ENCODE measurements around the gene FYN.

Gene FYN

DNA sequence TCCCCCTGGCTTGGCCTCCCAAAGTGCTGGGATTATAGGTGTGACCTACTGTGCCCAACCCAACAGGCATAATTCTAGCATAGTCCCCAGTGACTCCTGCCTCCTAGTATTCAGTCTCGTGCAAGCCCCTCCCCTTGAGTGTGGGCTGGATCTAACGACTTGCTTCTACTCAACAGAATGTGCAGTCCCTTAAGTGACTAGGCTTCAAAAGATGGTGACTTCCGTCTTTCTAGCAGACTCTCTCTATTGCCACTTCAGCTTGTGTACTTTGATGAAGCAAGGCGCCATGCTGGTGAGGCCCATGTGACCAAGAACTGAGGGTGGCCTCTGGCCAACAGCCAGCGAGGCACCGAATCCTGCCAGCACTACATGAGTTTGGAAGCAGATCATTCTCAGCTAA lies 157.9 kb downstream of the FYN start:
- Histone ChIP-seq H3K36me3 (ENCODE audit: control insufficient read depth in 1 of 2, insufficient read depth in 2 of 2, low read length in 2 of 2) (peaks cover 0 to 8% of the 10 kb centered on the region in 2 donors), H3K27me3 (ENCODE audit: low read depth, low read length) (no peaks in the 10 kb centered on the region), H3K4me3 (ENCODE audit: low read depth in 1 of 2, low read length in 2 of 2) (no peak overlapping the region), H3K9me3 (ENCODE audit: control insufficient read depth in 1 of 2, low read length in 2 of 2) (no peaks in the 10 kb centered on the region), H3K27ac (ENCODE audit: low read length) (no peak overlapping the region), H3K4me1 (ENCODE audit: control insufficient read depth in 1 of 2, insufficient read depth in 2 of 2, low read length in 2 of 2) (peaks cover 7 to 16% of the 10 kb centered on the region in 2 donors)

DNA sequence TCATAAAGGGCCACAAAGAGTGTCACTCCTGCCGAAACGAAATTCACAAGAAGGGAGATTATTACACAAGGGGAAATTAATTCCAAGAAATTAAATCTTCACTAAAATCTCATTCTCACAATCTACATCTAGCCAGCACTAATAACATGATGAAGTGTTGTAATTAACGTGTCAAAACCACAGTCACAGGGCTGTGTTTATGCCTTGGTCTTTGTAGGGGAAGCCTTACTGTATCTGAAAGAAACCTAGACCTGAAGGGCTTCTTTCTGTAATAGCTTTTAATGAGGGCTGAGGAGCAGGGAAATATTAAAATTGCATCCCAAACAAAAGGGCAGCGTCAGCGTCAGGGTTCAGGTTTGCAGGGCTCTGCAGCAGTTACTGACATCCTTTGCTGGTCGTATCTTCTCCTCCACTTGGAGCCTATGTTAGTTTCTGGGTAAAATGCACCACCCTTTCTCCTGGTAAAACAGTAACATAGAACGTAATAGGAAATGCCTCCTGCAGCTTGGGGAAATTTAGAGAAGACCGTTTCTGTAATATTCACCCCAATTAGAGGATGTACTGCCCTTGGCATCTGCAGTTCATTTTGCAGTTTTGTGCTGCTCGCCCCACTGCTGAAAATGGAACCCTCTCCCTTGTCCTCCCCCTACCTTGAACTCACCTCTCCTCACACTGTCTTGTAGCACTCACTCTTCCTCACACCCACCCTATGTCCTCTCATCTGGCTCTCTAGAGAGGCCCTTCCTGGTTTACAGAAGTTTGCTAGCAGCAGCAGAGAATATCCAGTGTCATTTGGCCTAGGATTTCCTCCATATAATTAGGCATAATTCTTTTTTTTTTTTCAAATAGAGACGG lies 158.6 kb downstream of the FYN start:
- Histone ChIP-seq H3K4me1 (ENCODE audit: control insufficient read depth in 1 of 2, insufficient read depth in 2 of 2, low read length in 2 of 2) (peaks cover 10 to 20% of the 10 kb centered on the region in 2 donors), H3K4me3 (ENCODE audit: low read depth in 1 of 2, low read length in 2 of 2) (no peak overlapping the region), H3K9me3 (ENCODE audit: control insufficient read depth in 1 of 2, low read length in 2 of 2) (no peaks in the 10 kb centered on the region), H3K36me3 (ENCODE audit: control insufficient read depth in 1 of 2, insufficient read depth in 2 of 2, low read length in 2 of 2) (peaks cover 0 to 8% of the 10 kb centered on the region in 2 donors), H3K27me3 (ENCODE audit: low read depth, low read length) (no peaks in the 10 kb centered on the region), H3K27ac (ENCODE audit: low read length) (no peak overlapping the region)

DNA sequence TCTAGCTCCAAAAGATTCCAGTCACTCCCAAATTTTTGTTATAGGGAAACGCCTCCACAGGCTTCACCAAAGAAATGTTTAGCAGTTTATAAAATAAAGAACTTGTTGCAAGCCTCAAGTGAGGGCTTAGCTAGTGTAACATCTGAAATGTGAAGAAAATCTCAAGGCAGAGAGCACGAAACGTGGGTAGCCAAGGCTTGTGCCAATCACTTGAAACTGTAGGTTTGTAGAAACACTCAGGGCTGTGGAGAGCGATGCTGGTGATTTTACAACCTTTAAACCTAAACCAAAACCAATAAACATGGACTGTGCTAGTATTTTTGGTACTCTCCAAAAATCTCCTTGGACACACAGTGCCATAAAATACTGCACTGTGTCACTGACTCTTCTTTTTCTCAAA lies 159.4 kb downstream of the FYN start:
- Histone ChIP-seq H3K4me1 (ENCODE audit: control insufficient read depth in 1 of 2, insufficient read depth in 2 of 2, low read length in 2 of 2) (peaks cover 10 to 20% of the 10 kb centered on the region in 2 donors), H3K27ac (ENCODE audit: low read length) (no peak overlapping the region), H3K27me3 (ENCODE audit: low read depth, low read length) (no peaks in the 10 kb centered on the region), H3K36me3 (ENCODE audit: control insufficient read depth in 1 of 2, insufficient read depth in 2 of 2, low read length in 2 of 2) (peaks cover 0 to 8% of the 10 kb centered on the region in 2 donors), H3K9me3 (ENCODE audit: control insufficient read depth in 1 of 2, low read length in 2 of 2) (no peaks in the 10 kb centered on the region), H3K4me3 (ENCODE audit: low read depth in 1 of 2, low read length in 2 of 2) (no peak overlapping the region)

DNA sequence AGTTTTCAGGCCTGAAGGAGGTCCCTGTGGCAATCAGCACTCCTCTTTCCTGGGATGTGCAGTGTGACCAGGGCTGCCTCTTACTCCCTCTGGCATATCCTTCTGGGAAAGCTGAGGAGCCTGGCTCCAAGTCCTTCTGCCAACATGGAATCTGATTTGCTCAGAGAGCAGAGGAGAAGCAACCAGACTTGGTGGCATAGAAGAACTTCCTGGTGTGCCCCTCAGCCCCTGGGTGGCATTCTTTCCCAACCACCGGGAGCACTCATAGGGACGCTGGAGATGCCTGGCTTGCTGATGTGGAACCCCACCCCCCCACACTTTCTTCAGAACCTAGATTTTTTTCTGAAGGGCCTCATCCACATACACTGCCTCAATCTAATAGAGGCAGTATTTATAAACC lies 160.0 kb downstream of the FYN start:
- Histone ChIP-seq H3K36me3 (ENCODE audit: control insufficient read depth in 1 of 2, insufficient read depth in 2 of 2, low read length in 2 of 2) (peaks cover 0 to 8% of the 10 kb centered on the region in 2 donors), H3K9me3 (ENCODE audit: control insufficient read depth in 1 of 2, low read length in 2 of 2) (no peaks in the 10 kb centered on the region), H3K27ac (ENCODE audit: low read length) (no peak overlapping the region), H3K4me3 (ENCODE audit: low read depth in 1 of 2, low read length in 2 of 2) (no peak overlapping the region), H3K27me3 (ENCODE audit: low read depth, low read length) (no peaks in the 10 kb centered on the region), H3K4me1 (ENCODE audit: control insufficient read depth in 1 of 2, insufficient read depth in 2 of 2, low read length in 2 of 2) (peaks cover 10 to 20% of the 10 kb centered on the region in 2 donors)

DNA sequence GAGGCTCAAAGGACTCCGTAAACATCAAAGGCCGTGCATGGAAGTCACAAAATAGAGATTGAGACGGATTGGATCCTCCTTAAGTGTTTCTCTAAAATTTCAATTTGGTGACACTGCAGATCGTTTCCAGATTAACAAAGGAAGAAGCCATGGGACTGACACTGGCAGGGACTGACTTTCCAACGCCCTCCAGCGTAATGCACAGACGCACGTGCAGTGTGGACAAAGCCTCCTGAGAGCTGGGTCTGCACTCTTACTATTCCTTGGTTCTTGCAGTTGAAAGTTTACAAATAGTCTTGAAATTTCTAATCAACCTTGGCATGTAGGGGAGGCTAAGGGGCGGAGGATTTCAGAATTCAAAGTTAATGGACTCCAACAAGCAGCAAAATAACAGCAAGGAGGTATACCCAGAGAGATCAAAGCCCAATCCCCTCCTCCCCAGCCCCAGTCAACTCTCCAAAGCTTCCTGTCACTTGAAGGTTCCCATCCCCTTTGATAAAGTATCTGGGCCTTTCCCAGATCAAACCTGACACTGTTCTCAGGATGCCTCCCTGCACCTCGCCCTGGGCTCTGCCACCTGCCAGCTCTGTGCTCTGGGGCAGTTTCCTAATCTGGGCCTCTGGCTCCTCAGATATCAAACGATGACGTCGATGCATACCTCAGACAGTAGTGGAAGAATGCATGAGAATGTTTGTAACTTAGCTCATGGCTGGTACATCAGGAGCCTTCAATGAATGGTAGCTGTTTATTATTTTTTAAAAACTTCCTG lies 161.1 kb downstream of the FYN start:
- H3K4me1 ChIP-seq (ENCODE audit: control insufficient read depth in 1 of 2, insufficient read depth in 2 of 2, low read length in 2 of 2), result peaks cover 10 to 20% of the 10 kb centered on the region in 2 donors

DNA sequence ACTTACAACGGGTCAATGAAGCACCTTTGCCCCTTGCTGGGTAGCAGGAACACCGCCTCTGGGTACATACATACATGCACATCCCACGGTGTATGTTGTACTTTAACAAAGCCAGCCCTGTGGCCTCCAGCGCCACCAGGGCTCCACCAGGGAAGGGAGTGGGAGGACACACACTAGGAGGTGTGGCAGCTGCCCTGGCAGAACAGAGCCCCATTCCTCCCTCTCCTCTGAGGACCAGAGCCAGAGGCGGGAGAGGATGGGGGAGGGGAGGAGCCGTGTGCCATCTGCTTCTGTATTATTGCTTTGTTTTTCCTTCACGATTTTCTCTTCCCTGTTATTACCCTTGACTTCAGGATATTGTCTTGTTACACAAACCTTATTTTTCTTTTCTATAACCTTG lies 161.8 kb downstream of the FYN start:
- Histone ChIP-seq H3K9me3 (ENCODE audit: control insufficient read depth in 1 of 2, low read length in 2 of 2) (no peaks in the 10 kb centered on the region), H3K36me3 (ENCODE audit: control insufficient read depth in 1 of 2, insufficient read depth in 2 of 2, low read length in 2 of 2) (peaks cover 6 to 8% of the 10 kb centered on the region in 2 donors), H3K27ac (ENCODE audit: low read length) (peak overlapping the region; percentile 19), H3K4me1 (ENCODE audit: control insufficient read depth in 1 of 2, insufficient read depth in 2 of 2, low read length in 2 of 2) (peaks cover 10 to 24% of the 10 kb centered on the region in 2 donors), H3K27me3 (ENCODE audit: low read depth, low read length) (no peaks in the 10 kb centered on the region), H3K4me3 (ENCODE audit: low read depth in 1 of 2, low read length in 2 of 2) (no peak overlapping the region)

More for the DNA sequence above, 161.1 kb downstream of the FYN start:
- H3K27ac ChIP-seq (ENCODE audit: low read length), result no peak overlapping the region
- H3K27me3 ChIP-seq (ENCODE audit: low read depth, low read length), result no peaks in the 10 kb centered on the region
- no peak overlapping the region for H3K4me3 ChIP-seq (ENCODE audit: low read depth in 1 of 2, low read length in 2 of 2)
- H3K9me3 ChIP-seq (ENCODE audit: control insufficient read depth in 1 of 2, low read length in 2 of 2), result no peaks in the 10 kb centered on the region
- peaks cover 2 to 8% of the 10 kb centered on the region in 2 donors for H3K36me3 ChIP-seq (ENCODE audit: control insufficient read depth in 1 of 2, insufficient read depth in 2 of 2, low read length in 2 of 2)

DNA sequence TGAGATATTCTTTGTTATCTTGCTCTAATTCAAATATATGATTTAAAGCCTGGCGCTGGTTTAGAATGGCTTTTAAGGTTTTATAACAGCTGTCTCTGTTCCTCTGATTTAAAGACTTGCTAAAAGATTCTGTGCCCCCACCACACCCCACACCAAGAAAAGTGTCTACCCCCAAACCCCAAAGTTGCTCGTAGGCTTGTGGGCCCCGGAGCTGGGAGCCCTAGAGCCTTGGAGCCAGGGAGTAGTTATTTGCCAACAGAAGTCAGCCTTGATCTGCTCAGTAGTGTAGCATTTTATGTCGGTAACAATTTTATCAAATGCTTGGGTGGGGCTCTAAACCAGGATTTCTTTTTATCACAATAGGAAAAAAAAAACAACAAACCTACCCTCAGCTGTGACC lies 162.3 kb downstream of the FYN start:
- H3K36me3 ChIP-seq (ENCODE audit: control insufficient read depth in 1 of 2, insufficient read depth in 2 of 2, low read length in 2 of 2), result peaks cover 6 to 8% of the 10 kb centered on the region in 2 donors
- H3K4me3 ChIP-seq (ENCODE audit: low read depth in 1 of 2, low read length in 2 of 2), result no peak overlapping the region
- H3K4me1 ChIP-seq (ENCODE audit: control insufficient read depth in 1 of 2, insufficient read depth in 2 of 2, low read length in 2 of 2), result peaks cover 10 to 24% of the 10 kb centered on the region in 2 donors
- H3K9me3 ChIP-seq (ENCODE audit: control insufficient read depth in 1 of 2, low read length in 2 of 2), result no peaks in the 10 kb centered on the region
- H3K27me3 ChIP-seq (ENCODE audit: low read depth, low read length), result no peaks in the 10 kb centered on the region
- H3K27ac ChIP-seq (ENCODE audit: low read length), result peak overlapping the region; percentile 19

DNA sequence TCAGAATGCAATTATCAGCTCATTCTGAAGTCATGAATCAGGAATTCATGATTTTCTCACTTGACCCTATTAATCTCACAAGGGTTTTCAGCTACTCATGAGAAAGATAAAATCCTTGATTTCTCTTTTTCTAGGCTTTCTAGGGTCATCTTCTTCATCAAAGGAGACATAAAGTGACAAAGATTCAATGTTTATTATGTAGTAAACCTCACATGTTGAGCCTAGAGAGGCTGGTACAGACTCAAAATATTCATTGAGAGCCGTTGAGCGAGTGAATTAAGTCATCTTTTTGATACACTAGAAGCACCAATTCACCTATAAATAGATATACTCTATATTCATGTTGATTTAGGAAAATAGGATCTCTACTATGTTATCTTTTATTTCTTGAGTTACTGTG lies 162.8 kb downstream of the FYN start:
- H3K9me3 ChIP-seq (ENCODE audit: control insufficient read depth in 1 of 2, low read length in 2 of 2), result no peaks in the 10 kb centered on the region
- H3K4me1 ChIP-seq (ENCODE audit: control insufficient read depth in 1 of 2, insufficient read depth in 2 of 2, low read length in 2 of 2), result peaks cover 10 to 24% of the 10 kb centered on the region in 2 donors
- H3K27me3 ChIP-seq (ENCODE audit: low read depth, low read length), result no peaks in the 10 kb centered on the region
- H3K4me3 ChIP-seq (ENCODE audit: low read depth in 1 of 2, low read length in 2 of 2), result no peak overlapping the region
- no peak overlapping the region for H3K27ac ChIP-seq (ENCODE audit: low read length)
- peaks cover 6 to 8% of the 10 kb centered on the region in 2 donors for H3K36me3 ChIP-seq (ENCODE audit: control insufficient read depth in 1 of 2, insufficient read depth in 2 of 2, low read length in 2 of 2)

DNA sequence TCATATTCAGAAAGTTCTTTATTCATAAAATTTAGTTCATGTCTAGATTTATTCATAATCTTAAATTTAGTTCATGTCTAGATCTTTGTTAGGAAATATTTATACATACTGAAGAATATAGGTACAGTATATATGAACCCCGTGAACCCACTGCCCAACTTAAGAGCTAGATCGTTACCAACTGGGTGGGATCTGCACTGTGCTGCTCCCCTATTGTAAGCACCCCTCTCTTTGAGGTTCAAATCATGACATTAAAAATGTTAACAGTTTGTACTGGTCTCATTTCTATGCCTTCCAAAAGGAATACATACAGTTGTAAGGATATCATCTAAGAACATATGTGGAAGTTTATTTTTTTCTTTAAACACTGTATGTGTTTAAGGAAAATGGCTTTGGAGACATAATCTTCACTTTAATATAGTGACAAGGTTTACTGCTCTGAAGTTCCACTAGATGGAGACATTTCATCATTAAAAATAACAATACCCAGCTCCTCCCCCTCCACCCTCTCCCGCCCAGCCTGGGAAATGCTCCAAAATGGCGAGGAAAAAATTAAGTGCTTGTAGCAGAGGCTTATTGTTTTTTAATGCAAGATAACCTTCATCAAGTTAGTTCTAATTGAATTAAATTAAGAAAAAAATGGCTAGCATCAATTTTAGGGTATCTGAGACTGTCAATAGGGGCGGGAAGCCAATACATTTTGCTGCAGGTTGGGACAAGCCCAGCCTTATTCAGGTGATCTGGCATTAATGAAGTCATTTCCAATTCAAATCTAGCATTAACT lies 163.4 kb downstream of the FYN start:
- peaks cover 6 to 8% of the 10 kb centered on the region in 2 donors for H3K36me3 ChIP-seq (ENCODE audit: control insufficient read depth in 1 of 2, insufficient read depth in 2 of 2, low read length in 2 of 2)
- no peaks in the 10 kb centered on the region for H3K9me3 ChIP-seq (ENCODE audit: control insufficient read depth in 1 of 2, low read length in 2 of 2)
- H3K27ac ChIP-seq (ENCODE audit: low read length), result no peak overlapping the region
- H3K27me3 ChIP-seq (ENCODE audit: low read depth, low read length), result no peaks in the 10 kb centered on the region
- peaks cover 10 to 24% of the 10 kb centered on the region in 2 donors for H3K4me1 ChIP-seq (ENCODE audit: control insufficient read depth in 1 of 2, insufficient read depth in 2 of 2, low read length in 2 of 2)
- H3K4me3 ChIP-seq (ENCODE audit: low read depth in 1 of 2, low read length in 2 of 2), result no peak overlapping the region

DNA sequence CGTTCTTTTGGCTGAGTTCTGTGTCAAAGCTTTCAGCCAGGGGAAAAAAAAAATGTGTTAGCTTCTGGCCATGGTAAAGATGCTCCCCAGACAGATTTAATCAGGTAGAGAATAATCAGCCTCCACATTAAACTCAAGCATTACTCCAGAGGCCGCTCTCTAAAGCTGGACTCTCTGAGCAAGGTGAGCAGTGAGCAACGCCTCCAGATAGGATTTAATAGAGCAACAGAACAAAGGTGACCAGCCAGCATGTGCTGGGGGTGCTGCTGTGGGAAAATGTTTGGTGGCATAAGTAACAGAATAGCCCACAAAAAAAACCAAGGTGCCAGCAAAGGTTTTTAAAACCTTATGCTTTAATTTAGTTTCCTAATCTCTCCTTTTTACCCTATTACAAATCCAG lies 164.1 kb downstream of the FYN start:
- no peaks in the 10 kb centered on the region for H3K9me3 ChIP-seq (ENCODE audit: control insufficient read depth in 1 of 2, low read length in 2 of 2)
- no peak overlapping the region for H3K27ac ChIP-seq (ENCODE audit: low read length)
- peaks cover 10 to 24% of the 10 kb centered on the region in 2 donors for H3K4me1 ChIP-seq (ENCODE audit: control insufficient read depth in 1 of 2, insufficient read depth in 2 of 2, low read length in 2 of 2)
- no peaks in the 10 kb centered on the region for H3K27me3 ChIP-seq (ENCODE audit: low read depth, low read length)
- H3K36me3 ChIP-seq (ENCODE audit: control insufficient read depth in 1 of 2, insufficient read depth in 2 of 2, low read length in 2 of 2), result peaks cover 6 to 8% of the 10 kb centered on the region in 2 donors
- H3K4me3 ChIP-seq (ENCODE audit: low read depth in 1 of 2, low read length in 2 of 2), result no peak overlapping the region

DNA sequence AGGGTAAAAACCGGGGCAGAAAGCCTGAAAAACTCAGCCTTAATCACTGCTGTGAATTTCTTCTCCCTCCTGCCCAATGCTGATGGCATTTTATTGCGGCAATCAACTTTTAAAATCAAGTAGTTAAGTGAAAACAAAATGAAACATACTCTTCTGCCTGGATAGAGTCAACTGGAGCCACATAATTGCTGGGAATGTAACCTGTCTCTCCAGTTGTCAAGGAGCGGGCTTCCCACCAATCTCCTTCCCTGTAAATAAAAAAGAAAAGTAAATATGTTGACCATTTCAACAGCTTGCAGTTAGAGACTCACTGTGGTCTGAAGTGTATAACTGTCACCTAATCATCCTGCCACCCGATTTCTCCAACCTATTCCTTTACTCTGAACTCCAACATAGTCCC lies 165.5 kb downstream of the FYN start:
- H3K9me3 ChIP-seq (ENCODE audit: control insufficient read depth in 1 of 2, low read length in 2 of 2), result no peaks in the 10 kb centered on the region
- H3K4me3 ChIP-seq (ENCODE audit: low read depth in 1 of 2, low read length in 2 of 2), result no peak overlapping the region
- H3K27me3 ChIP-seq (ENCODE audit: low read depth, low read length), result no peaks in the 10 kb centered on the region
- H3K36me3 ChIP-seq (ENCODE audit: control insufficient read depth in 1 of 2, insufficient read depth in 2 of 2, low read length in 2 of 2), result peaks cover 8 to 12% of the 10 kb centered on the region in 2 donors
- no peak overlapping the region for H3K27ac ChIP-seq (ENCODE audit: low read length)
- H3K4me1 ChIP-seq (ENCODE audit: control insufficient read depth in 1 of 2, insufficient read depth in 2 of 2, low read length in 2 of 2), result peaks cover 10 to 24% of the 10 kb centered on the region in 2 donors

All from muscle layer of duodenum (tissue), 2 donors.